K562 (cell line): ENCODE measurements around the gene MAN1A1. TPM values are rescaled to one million over a fixed set of nuclear protein-coding genes. Genes with fewer than 3 reads are reported as not detected.

ENCODE experiments used
- BRD4 ChIP-seq: fragments of 200-600 bp; sonication (generic); IDR thresholded peaks from 2 replicates; pipeline ENCODE4 v1.6.1; 2017; ENCODE audit warnings: inconsistent platforms
- HNRNPK ChIP-seq: fragments of 200-400 bp; formaldehyde crosslinking; IDR thresholded peaks from one replicate; pipeline ENCODE4 v1.6.1; 2018; ENCODE audit warnings: mild to moderate bottlenecking, low read depth, low read length; ENCODE audit not compliant: poor library complexity, severe bottlenecking
- MAFG ChIP-seq: fragments of 450-650 bp; conservative IDR thresholded peaks from 2 replicates; pipeline ENCODE4 v1.6.1; 2016; ENCODE audit warnings: missing genetic modification characterization, missing compliant biosample characterization
- MYC ChIP-seq, 2 experiments: fragments of 250-450 bp in 1 of 2; sonication (Bioruptor Pico) in 1 of 2; IDR thresholded peaks; 2 replicates each; pipeline versions ENCODE4 v1.5.1 to v1.6.1; 2012 to 2021; ENCODE audit warnings: low read depth in 2 of 2, borderline replicate concordance in 1 of 2, improper control_type of control experiment in 1 of 2, low read length in 1 of 2, mild to moderate bottlenecking in 1 of 2, moderate library complexity in 1 of 2
- NFRKB ChIP-seq: fragments of 450-650 bp; IDR thresholded peaks from 2 replicates; pipeline ENCODE4 v1.6.1; 2016; ENCODE audit warnings: low read depth
- NKRF ChIP-seq: fragments of 450-650 bp; IDR thresholded peaks from 2 replicates; pipeline ENCODE4 v1.6.1; 2016; ENCODE audit warnings: borderline replicate concordance
- PML ChIP-seq: IDR thresholded peaks from 2 replicates; pipeline ENCODE4 v1.6.1; 2012; ENCODE audit warnings: low read length, inconsistent platforms
- POLR2B ChIP-seq: fragments of 450-650 bp; IDR thresholded peaks from 2 replicates; pipeline ENCODE4 v1.6.1; 2018; ENCODE audit warnings: low read depth; ENCODE audit not compliant: partially characterized antibody
- PTRF ChIP-seq: fragments of 450-650 bp; IDR thresholded peaks from 2 replicates; pipeline ENCODE4 v1.6.1; 2016; ENCODE audit warnings: mild to moderate bottlenecking, missing genetic modification characterization, missing compliant biosample characterization
- SMC3 ChIP-seq: conservative IDR thresholded peaks from 2 replicates; pipeline ENCODE4 v1.6.1; 2011; ENCODE audit warnings: low read depth, low read length, improper control_type of control experiment; ENCODE audit not compliant: insufficient read depth
- YBX1 ChIP-seq: fragments of 450-650 bp; IDR thresholded peaks from 2 replicates; pipeline ENCODE4 v1.7.1; 2016; ENCODE audit warnings: mild to moderate bottlenecking
- ZNF639 ChIP-seq, 2 experiments: fragments of 200-800 bp in 1 of 2; sonication (Bioruptor generic) in 1 of 2; sonication (generic) in 1 of 2; formaldehyde crosslinking in 1 of 2; IDR thresholded peaks in 1 of 2; conservative IDR thresholded peaks in 1 of 2; 2 replicates each; pipeline versions ENCODE4 v1.5.0 to v1.6.1; 2016 to 2020; ENCODE audit warnings: missing compliant biosample characterization in 1 of 2, missing genetic modification characterization in 1 of 2, missing genetic modification reagents in 1 of 2
- ZNF696 ChIP-seq: fragments of 250-450 bp; sonication (Bioruptor Pico); conservative IDR thresholded peaks from 2 replicates; pipeline ENCODE4 v1.4.0; 2020; ENCODE audit warnings: mild to moderate bottlenecking, moderate library complexity
- polyA plus RNA-seq, 8 experiments: library from polyadenylated mRNA; depleted of rRNA in 4 of 8; stranded (reverse) in 5 of 8; unstranded in 3 of 8; fragments of >200 nt; fragmentation: Nextera tagmentation in 2 of 8; fragmentation: Illumina TruSeq in 1 of 8; extraction: Ambion mirVana in 2 of 8; extraction: Trizol in 1 of 8; gene quantifications; 2 replicates each; pipeline versions ENCODE4 v1.2.1 to v1.2.3, GENCODE V29; 2011 to 2014; ENCODE audit warnings: inconsistent platforms in 1 of 8, missing spikeins in 1 of 8
- total RNA-seq, 7 experiments: library from RNA; depleted of rRNA in 6 of 7; stranded (reverse); fragments of >200 nt in 6 of 7; fragmentation: Illumina TruSeq in 2 of 7; extraction: Trizol in 2 of 7; gene quantifications; 2 replicates each; pipeline versions ENCODE4 v1.2.1 to v1.2.3, GENCODE V29; 2011 to 2021; ENCODE audit warnings: low replicate concordance in 1 of 7
- TF ChIP-seq, protein P1 (sequence below), 2 experiments: fragments of 450-650 bp; formaldehyde crosslinking in 1 of 2; IDR thresholded peaks; 2 replicates each; pipeline versions ENCODE4 v1.4.0 to v1.6.1; 2014 to 2020; ENCODE audit warnings: mild to moderate bottlenecking in 2 of 2, borderline replicate concordance in 1 of 2, low read depth in 1 of 2

Gene MAN1A1
- total and polyA plus RNA-seq, 9 of the 15 experiments (the other 6 are each of a cell fraction or from before 2014, with no cell fraction given): 24.5 to 78.4 (median 59.7) TPM

DNA sequence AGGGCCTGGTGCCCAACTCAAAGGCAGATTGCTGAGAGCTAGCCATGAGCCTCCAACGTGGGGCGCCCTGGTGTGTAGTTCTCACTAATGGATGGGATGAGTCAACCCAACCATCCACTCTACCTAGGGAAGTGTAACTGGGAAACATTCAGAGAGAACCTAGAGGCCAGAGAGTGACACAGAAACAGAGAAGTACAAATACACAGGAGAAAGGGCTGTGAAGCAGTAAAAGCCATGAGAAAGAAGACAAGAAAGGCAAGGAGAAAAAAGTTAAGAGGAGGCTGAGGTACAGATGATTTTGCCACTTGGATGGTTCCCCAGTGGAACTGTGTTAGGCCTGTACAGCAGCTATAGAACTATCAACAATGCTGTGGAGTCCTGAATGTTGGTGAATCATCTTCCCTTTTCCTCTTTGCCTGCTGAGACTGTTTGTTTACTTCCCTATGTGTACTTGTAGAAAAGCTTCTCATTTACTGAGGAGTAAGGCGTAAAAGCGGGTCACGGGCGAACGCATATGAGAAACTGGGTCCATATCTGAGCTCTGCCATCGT, 39.0 kb downstream of the MAN1A1 start (continued):
- TF ChIP-seq, protein P1, sequence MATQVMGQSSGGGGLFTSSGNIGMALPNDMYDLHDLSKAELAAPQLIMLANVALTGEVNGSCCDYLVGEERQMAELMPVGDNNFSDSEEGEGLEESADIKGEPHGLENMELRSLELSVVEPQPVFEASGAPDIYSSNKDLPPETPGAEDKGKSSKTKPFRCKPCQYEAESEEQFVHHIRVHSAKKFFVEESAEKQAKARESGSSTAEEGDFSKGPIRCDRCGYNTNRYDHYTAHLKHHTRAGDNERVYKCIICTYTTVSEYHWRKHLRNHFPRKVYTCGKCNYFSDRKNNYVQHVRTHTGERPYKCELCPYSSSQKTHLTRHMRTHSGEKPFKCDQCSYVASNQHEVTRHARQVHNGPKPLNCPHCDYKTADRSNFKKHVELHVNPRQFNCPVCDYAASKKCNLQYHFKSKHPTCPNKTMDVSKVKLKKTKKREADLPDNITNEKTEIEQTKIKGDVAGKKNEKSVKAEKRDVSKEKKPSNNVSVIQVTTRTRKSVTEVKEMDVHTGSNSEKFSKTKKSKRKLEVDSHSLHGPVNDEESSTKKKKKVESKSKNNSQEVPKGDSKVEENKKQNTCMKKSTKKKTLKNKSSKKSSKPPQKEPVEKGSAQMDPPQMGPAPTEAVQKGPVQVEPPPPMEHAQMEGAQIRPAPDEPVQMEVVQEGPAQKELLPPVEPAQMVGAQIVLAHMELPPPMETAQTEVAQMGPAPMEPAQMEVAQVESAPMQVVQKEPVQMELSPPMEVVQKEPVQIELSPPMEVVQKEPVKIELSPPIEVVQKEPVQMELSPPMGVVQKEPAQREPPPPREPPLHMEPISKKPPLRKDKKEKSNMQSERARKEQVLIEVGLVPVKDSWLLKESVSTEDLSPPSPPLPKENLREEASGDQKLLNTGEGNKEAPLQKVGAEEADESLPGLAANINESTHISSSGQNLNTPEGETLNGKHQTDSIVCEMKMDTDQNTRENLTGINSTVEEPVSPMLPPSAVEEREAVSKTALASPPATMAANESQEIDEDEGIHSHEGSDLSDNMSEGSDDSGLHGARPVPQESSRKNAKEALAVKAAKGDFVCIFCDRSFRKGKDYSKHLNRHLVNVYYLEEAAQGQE (IDR thresholded peaks at IDR 0.05; ENCODE audit: borderline replicate concordance): no peak
- TF ChIP-seq, protein P1 (CRISPR knock-in tag; IDR thresholded peaks at IDR 0.05; ENCODE audit: low read depth): no peak
- TF ChIP-seq POLR2B (no peak), ZNF696 (CRISPR knock-in tag) (no peak), SMC3 (no peak), PTRF (tag) (no peak), YBX1 (no peak), PML (no peak), MYC (IDR thresholded peaks at IDR 0.05; ENCODE audit: low read depth, low read length) (no peak), MYC (CRISPR knock-in tag; IDR thresholded peaks at IDR 0.05; ENCODE audit: borderline replicate concordance, low read depth) (no peak), BRD4 (peak; percentile 45; the same call in 1 of the 2 replicates), MAFG (tag) (no peak), HNRNPK (no peak), ZNF639 (CRISPR knock-in tag; conservative IDR thresholded peaks at IDR 0.05 in 1 of 2, IDR thresholded peaks at IDR 0.05 in 1 of 2) (no peak), NKRF (no peak), NFRKB (peak; percentile 38; the same call in 1 of the 2 replicates)
